Right ventricle myocardium superior (tissue), 1 donor: ENCODE data around the gene PIR. TPM values are rescaled to one million over a fixed set of nuclear protein-coding genes. Genes with fewer than 3 reads are reported as not detected.
A peak's percentile ranks its signal among the peaks of the same experiment; 100 is the strongest.

ENCODE experiments used
- ATAC-seq: fragments of 200-7000 bp; cut with Tn5 transposase; one replicate; pipeline ENCODE4 v1.9.1; 2020; ENCODE audit warnings: mild to moderate bottlenecking; ENCODE audit not compliant: poor library complexity
- DNase-seq: peaks from one replicate; pipeline ENCODE4 v3.0.0-alpha.2; 2020
- intact Hi-C: fragments of 100-400 bp; cut with DNase I; formaldehyde crosslinking; loops from one replicate; pipeline ENCODE4 v1.11.2; 2022
- total RNA-seq: library from RNA; stranded (reverse); fragmentation: NEBNext Ultra II Directional; extraction: Animal tissue kit (Norgen Biotek cat#: 25700); gene quantifications from one replicate; pipeline ENCODE4 v1.2.1, GENCODE V29; 2021
- donor health status: DM: no; HTN: yes; CAD: no; lungs with severe emphysema.

Gene PIR
- total RNA-seq, 1 donor from 2014 or later: 10.8 TPM

DNA sequence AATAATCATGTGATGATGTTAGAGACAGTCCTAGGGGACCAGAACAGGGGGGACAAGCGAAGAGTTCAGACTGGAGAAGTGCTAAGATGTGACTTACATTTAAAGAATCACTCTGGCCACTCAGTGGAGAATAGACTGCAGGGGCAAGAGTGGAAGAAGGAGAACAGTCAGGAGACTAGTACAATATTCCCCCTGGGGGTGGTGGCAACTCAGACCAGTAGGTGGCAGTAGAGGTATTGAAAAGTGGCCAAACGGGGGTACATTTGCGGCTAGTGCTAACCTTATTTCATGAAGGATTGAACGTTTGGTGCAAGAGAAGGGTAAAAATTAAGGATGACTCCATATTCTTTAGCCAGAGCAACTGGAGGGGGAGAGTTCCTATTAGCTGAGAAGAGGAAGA lies 4.7 kb upstream of the PIR start:
- intact Hi-C loops: loop anchor here (10.0 kb wide), 1 partner anchor 67 kb away; no protein-coding TSS in a partner anchor
- ATAC-seq: peak; percentile 19

DNA sequence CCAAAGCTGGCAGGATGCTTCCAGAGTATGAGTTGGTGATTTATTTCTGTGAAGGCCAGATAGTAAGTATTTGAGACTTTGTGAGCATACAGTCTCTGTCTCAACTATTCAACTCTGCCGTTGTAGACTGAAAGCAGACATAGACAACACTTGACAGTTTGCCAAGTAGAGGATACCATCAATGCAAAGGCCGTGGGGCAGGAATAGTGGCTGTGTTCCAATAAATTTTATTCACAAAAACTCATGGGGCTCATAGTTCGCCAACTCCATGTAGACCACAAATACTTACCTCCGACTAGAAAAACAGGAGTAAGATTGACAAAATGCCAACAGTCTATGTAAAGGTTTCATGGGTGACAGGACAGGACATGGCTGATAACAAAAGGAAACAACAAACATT lies 3.7 kb upstream of the PIR start:
- ATAC-seq: no peak
- intact Hi-C loops: loop anchor here (10.0 kb wide), 1 partner anchor 68 kb away; no protein-coding TSS in a partner anchor
- DNase-seq: no peak

More for the DNA sequence above, 4.7 kb upstream of the PIR start:
- peak; percentile 40 for DNase-seq

- ATAC-seq (no peak), DNase-seq (no peak)
- intact Hi-C loops: loop anchor here (10.0 kb wide), 1 partner anchor 69 kb away; no protein-coding TSS in a partner anchor
These were observed 2.7 kb upstream of the PIR start for GRCh38 chrX:15495801-15496200.

DNA sequence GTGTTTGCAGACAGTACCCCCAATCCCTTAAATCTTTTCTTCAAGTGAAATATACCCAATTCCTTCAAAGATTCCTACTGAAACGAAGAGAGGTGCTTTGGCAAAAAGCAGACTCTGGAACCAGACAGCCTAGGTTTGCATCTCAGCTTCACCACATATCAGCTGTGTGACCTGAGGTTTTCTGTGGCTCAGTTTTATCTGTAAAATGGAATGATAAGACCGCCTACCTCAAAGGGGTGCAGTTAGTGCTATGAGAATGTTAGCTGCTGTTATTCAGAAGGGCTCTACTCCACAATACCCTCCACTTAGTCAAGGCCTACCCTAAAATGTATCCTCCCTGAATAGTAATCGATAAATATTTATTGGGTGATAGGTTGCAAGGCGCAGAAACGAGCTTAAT lies 664 bp downstream of the PIR start:
- intact Hi-C loops: loop anchor here (10.0 kb wide), 1 partner anchor 72 kb away; no protein-coding TSS in a partner anchor
- DNase-seq (no peak), ATAC-seq (peak; percentile 13)

- ATAC-seq (no peak), DNase-seq (no peak)
- intact Hi-C loops: no loop called here
These were observed 9.2 kb downstream of the PIR start for GRCh38 chrX:15483891-15484290.

- DNase-seq (no peak), ATAC-seq (no peak)
- intact Hi-C loops: no loop called here
These were observed 17.6 kb downstream of the PIR start for GRCh38 chrX:15475486-15475885.

DNA sequence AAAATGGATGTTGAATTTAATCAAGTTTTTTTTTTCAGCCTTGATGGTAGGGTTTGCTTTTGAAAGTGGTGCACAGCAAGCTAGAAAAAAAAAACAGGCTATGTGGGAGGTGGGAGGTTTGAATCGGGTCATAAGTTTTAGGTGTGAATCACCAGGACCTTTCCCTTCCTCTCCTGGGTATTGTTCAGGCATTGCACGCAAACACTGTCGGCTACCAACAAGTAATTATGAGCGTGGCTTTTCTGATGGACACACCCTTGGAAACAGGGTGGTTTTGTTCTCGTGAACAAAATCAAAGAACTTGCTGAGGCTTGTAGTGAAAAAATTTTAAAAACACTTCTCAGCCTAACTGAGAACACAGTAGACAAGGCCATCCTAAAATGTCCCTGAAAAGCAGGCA lies 18.1 kb downstream of the PIR start:
- intact Hi-C loops: no loop called here
- no peak for ATAC-seq
- no peak for DNase-seq

DNA sequence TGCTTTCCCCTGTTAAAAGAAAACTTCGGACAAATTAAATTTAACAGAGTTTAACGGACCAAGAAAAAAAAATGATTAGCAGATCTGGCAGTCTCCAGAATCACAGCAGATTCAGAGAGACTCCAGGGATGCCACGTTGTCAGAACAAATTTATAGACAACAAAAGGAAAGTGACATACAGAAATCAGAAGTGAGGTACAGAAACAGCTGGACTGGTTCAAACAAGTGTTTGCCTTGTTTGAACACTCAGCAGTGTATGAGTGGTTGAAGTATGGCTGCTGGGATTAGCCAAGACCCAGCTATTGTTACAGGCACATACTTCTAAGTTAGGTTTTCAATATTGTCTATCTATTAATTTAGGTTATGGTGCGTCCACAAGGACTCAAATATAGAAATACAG lies 19.1 kb downstream of the PIR start:
- DNase-seq (no peak), ATAC-seq (no peak)
- intact Hi-C loops: no loop called here

DNA sequence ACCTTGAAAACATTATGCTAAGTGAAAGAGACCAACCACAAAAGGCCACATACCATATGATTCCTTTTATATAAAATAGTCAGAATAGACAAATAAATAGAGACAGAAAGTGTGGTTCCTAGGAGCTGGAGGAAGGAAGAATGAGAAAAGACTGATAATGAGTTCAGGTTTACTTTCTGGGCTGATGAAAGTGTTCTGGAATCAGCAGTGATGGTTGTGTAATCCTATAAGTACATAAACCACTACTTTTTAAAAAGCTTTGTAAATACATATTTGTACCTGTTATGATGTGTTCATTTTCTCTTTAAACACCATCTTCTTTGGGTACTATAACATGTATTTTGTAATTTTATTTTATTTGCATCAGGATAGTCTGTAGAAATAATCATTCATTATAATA lies 20.6 kb downstream of the PIR start:
- no peak for DNase-seq
- intact Hi-C loops: no loop called here
- ATAC-seq: no peak

GRCh38 chrX:15471028-15471427 lies 22.1 kb downstream of the PIR start:
- intact Hi-C loops: no loop called here
- peak; percentile 46 for DNase-seq
- ATAC-seq: peak; percentile 81

- ATAC-seq (no peak), DNase-seq (no peak)
- intact Hi-C loops: loop anchor here (10.0 kb wide), 2 partner anchors 115 to 175 kb away; no protein-coding TSS in a partner anchor
These were observed 23.5 kb downstream of the PIR start for GRCh38 chrX:15469613-15470012.

DNA sequence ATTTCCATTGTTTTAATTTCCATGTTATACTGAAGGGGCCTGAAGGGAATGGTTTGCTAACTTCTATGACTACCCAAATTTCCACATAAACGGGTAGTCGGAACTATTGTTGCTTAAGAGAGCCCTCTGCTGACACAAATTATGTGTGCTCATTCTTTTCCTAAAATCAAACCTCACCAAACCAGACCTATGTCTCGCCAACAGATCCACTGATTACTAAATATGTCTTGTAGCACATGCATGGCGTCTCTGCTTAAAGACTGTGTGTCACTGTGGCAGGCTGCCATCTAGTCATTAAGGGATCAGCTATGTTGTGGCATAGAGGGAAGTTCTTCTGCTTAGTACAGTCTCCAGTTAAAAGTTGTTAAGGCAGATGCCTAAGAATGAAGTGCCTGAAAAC lies 25.1 kb downstream of the PIR start:
- intact Hi-C loops: loop anchor here (10.0 kb wide), 2 partner anchors 113 to 173 kb away; no protein-coding TSS in a partner anchor
- peak; percentile 69 for ATAC-seq
- no peak for DNase-seq

GRCh38 chrX:15465896-15466651 lies 27.1 kb downstream of the PIR start:
- intact Hi-C loops: loop anchor here (10.0 kb wide), 2 partner anchors 111 to 171 kb away; no protein-coding TSS in a partner anchor
- ATAC-seq: peak; percentile 57

GRCh38 chrX:15465347-15465746 lies 27.8 kb downstream of the PIR start:
- intact Hi-C loops: loop anchor here (10.0 kb wide), 2 partner anchors 111 to 171 kb away; no protein-coding TSS in a partner anchor
- DNase-seq (no peak), ATAC-seq (peak; percentile 48)

More at GRCh38 chrX:15465896-15466651, 27.1 kb downstream of the PIR start:
- no peak for DNase-seq

DNA sequence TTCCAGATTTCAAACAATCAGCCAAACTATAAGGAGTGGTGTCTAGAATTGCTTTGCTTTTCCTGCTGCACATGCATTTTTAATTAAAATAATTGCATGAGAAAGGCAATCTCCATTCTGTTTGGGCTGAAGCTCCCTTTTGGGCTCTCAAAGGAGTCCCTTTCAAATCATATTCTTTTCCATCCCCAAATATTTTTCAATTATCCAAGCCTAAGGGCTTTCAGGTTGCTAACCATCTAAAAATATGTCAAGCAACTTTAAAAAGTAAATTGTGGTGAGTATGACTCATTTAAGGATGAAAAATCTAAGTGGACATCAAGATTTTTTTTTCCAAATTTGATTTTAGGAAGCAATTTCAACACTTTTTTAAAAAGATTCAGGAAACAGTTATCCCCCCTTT lies 28.4 kb downstream of the PIR start:
- ATAC-seq: no peak

DNA sequence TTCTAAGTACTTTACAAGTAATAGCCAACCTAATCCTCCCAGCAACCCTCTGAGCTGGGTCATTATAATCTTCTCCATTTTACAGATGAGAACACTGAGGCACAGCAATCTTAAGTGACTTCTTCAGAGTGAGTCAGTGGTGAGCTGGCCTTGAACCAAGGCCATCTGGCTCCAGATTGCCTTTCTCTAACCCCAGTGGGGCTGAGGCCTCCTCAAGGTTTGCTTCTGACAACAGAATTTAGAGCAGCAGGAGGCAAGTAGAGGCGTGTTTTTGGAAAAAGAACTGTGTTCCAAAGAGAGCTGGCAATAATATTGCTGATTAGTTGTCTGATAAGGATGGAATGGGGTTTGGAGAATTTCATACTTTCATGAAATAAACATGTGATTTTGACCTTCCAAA lies 41.2 kb downstream of the PIR start:
- peak; percentile 60 for DNase-seq
- intact Hi-C loops: no loop called here
- peak; percentile 68 for ATAC-seq

More for the DNA sequence above, 28.4 kb downstream of the PIR start:
- no peak for DNase-seq
- intact Hi-C loops: loop anchor here (10.0 kb wide), 2 partner anchors 110 to 170 kb away; no protein-coding TSS in a partner anchor

- DNase-seq: no peak
- intact Hi-C loops: no loop called here
- no peak for ATAC-seq
These were observed 45.0 kb downstream of the PIR start for GRCh38 chrX:15448010-15448639.

DNA sequence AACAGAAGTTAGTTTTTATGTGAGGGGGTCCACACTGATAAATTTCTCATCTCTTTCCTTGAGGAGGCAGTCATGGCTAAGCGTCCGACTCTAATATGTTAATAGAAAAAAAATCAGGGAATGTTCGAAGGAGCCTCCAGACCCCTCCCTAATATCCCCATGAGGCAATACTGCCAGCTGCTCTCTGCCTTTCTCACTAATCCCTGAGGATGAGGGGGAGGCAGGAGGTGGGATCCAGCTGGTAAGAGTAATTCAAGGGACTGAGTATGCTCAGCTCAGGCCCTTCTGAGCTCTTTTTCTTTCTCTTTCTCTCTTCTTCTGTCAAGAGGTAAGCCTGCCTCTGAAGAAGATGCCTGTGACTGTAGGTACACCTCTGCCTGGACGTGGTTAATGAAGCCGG lies 51.7 kb downstream of the PIR start:
- intact Hi-C loops: no loop called here
- DNase-seq (no peak), ATAC-seq (peak; percentile 67)

DNA sequence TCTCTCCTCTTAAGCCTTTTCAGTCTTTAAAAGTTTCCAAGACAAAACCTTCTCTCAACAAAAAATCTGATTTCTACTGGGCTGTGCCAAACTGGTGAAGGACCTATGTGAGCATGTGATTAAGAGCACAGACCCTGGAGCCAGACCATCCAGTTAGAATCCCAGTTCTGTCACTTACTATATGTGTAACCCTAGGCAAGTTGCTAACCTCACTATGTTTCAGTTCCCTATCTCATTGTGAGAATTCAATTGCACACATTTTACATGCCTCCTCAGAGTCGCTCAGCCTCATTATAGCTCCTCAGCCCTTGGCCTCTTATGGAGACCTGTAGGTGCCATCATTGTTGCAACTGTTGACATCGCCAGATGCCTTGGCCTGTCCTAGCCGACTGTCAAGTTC lies 54.8 kb downstream of the PIR start:
- no peak for ATAC-seq
- intact Hi-C loops: no loop called here
- DNase-seq: no peak

DNA sequence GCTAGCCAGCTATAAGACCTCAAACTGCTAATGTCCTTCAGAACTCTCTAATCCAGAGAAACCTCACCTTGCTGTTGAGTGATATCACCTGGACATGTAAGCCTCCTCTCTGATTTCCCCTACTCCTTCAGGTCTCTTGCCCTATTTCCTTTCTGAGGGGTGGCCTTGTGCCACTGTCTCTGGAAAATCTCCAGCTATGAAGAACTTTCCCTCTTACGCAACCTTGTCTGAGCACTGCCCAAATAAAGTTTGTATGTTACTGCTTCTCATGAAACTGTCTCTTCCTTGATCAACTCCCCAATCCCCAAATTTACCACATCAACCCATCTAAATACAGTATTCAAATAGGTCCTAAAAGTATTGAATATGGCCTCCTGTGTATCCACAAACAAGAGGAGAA lies 55.4 kb downstream of the PIR start:
- peak; percentile 38 for ATAC-seq
- intact Hi-C loops: no loop called here
- no peak for DNase-seq
